Endothelial cell of umbilical vein (primary cell): ENCODE measurements around the gene ZNG1B.
"Not testable (repeated sequence)": the region's sequence is repeated elsewhere in the genome, so short reads cannot be mapped to it uniquely, and the experiment has no call there.

Experiments used
- EZH2 ChIP-seq: IDR thresholded peaks from 2 replicates; pipeline ENCODE4 v1.6.1; 2012; ENCODE audit warnings: borderline replicate concordance, low read depth, mild to moderate bottlenecking, moderate library complexity, low read length, inconsistent platforms; ENCODE audit not compliant: severe bottlenecking
- FOS ChIP-seq: IDR thresholded peaks from 2 replicates; pipeline ENCODE4 v1.6.1; 2011; ENCODE audit warnings: mild to moderate bottlenecking, low read length, moderate library complexity, borderline replicate concordance; ENCODE audit not compliant: insufficient read depth
- MYC ChIP-seq: IDR thresholded peaks from one replicate; pipeline ENCODE4 v1.6.1; 2011; ENCODE audit warnings: mild to moderate bottlenecking, low read depth, low read length
- POLR2A ChIP-seq: IDR thresholded peaks from 2 replicates; pipeline ENCODE4 v1.6.1; 2012; ENCODE audit warnings: low read depth, mild to moderate bottlenecking, control low read depth, low read length
- POLR2AphosphoS5 ChIP-seq: IDR thresholded peaks from 2 replicates; pipeline ENCODE4 v1.6.1; 2012; ENCODE audit warnings: low read depth, mild to moderate bottlenecking, control low read depth, low read length, moderate library complexity; ENCODE audit not compliant: insufficient read depth
- TF ChIP-seq, protein P1 (sequence below), 2 donors: IDR thresholded peaks; 1 replicate in 1 of 2; 2 replicates in 1 of 2; pipeline ENCODE4 v1.5.1; 2011; ENCODE audit warnings: low read length in 2 of 2, mild to moderate bottlenecking in 2 of 2, moderate library complexity in 2 of 2, control low read depth in 1 of 2, inconsistent platforms in 1 of 2, low read depth in 1 of 2; ENCODE audit not compliant: insufficient read depth in 1 of 2; ENCODE audit errors: extremely low read depth in 1 of 2
- TF ChIP-seq, protein P2 (sequence below): IDR thresholded peaks from 2 replicates; pipeline ENCODE4 v1.6.1; 2011; ENCODE audit not compliant: insufficient read depth, insufficient read length

GRCh38 chr2:113532991-113533390, 95.5 kb downstream of the ZNG1B start:
- TF ChIP-seq, protein P1, sequence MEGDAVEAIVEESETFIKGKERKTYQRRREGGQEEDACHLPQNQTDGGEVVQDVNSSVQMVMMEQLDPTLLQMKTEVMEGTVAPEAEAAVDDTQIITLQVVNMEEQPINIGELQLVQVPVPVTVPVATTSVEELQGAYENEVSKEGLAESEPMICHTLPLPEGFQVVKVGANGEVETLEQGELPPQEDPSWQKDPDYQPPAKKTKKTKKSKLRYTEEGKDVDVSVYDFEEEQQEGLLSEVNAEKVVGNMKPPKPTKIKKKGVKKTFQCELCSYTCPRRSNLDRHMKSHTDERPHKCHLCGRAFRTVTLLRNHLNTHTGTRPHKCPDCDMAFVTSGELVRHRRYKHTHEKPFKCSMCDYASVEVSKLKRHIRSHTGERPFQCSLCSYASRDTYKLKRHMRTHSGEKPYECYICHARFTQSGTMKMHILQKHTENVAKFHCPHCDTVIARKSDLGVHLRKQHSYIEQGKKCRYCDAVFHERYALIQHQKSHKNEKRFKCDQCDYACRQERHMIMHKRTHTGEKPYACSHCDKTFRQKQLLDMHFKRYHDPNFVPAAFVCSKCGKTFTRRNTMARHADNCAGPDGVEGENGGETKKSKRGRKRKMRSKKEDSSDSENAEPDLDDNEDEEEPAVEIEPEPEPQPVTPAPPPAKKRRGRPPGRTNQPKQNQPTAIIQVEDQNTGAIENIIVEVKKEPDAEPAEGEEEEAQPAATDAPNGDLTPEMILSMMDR (IDR thresholded peaks at IDR 0.05; ENCODE audit: extremely low read depth in 1 of 2, insufficient read depth in 1 of 2, low read depth in 1 of 2, low read length in 2 of 2): not testable (repeated sequence)
- TF ChIP-seq EZH2, MYC, POLR2A, FOS, POLR2AphosphoS5: not testable (repeated sequence)
- TF ChIP-seq, protein P2, sequence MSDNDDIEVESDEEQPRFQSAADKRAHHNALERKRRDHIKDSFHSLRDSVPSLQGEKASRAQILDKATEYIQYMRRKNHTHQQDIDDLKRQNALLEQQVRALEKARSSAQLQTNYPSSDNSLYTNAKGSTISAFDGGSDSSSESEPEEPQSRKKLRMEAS: not testable (repeated sequence)
